Neuron (in vitro differentiated cells): ENCODE results near the gene DEUP1.

Experiments
- H2AFZ ChIP-seq: one replicate; pipeline ENCODE4 v1.6.1; 2013; ENCODE audit warnings: low read depth, mild to moderate bottlenecking, inconsistent platforms, low read length, moderate library complexity
- H3K27me3 ChIP-seq: one replicate; pipeline ENCODE4 v1.6.1; 2013; ENCODE audit warnings: low read length; ENCODE audit not compliant: insufficient read depth
- H3K36me3 ChIP-seq: one replicate; pipeline ENCODE4 v1.6.1; 2013; ENCODE audit warnings: low read length; ENCODE audit not compliant: insufficient read depth
- H3K4me1 ChIP-seq: one replicate; pipeline ENCODE4 v1.6.1; 2013; ENCODE audit warnings: low read length; ENCODE audit not compliant: insufficient read depth
- H3K4me3 ChIP-seq: 2 replicates; pipeline ENCODE4 v1.5.1; 2013; ENCODE audit warnings: mild to moderate bottlenecking, low read length, moderate library complexity
- H3K9me3 ChIP-seq: one replicate; pipeline ENCODE4 v1.6.1; 2013; ENCODE audit warnings: low read length

DEUP1 gene

DNA sequence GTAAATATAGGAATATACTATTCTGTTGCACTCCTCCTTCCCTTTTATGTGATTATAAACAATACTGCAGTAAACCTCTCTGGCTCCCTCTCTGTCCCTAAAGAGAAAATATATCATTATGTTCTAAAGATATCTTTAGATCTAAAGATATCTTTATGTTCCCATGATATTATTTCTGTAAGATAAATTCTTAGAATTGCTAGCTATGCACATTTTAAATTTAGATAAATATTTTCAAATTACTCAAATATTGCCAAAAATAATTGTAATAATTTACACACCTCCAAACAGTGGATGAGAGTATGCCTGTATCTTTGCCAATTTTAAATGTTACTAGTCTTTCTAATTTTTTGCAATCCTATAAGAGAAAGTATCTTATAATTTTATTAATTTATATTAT is 10.3 kb upstream of the DEUP1 start:
- no peak overlapping the region for H2AFZ ChIP-seq
- H3K4me3 ChIP-seq, result no peak overlapping the region
- H3K27me3 ChIP-seq, result no peaks in the 10 kb centered on the region
- peaks cover under 1% of the 10 kb centered on the region for H3K9me3 ChIP-seq
- H3K4me1 ChIP-seq, result no peaks in the 10 kb centered on the region
- H3K36me3 ChIP-seq, result no peaks in the 10 kb centered on the region

DNA sequence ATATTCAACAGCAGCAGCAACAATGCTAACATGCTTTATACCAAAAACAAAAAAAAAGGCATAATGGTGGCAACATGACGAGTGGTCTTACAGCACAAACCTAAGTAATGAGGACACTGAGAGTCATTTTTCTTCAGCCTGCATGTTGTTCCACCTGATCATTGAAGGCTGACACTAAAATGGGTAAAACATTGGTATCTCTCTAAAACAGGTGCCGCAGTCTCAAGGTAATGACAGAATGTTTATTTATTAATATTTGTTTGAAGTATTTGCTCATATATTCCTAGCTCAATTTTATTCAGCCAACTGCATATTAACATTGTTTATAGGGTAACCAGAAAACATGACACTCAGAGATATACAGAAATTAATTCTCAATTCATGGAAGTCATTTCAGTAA is 8.3 kb upstream of the DEUP1 start:
- Histone ChIP-seq H2AFZ (no peak overlapping the region), H3K9me3 (no peaks in the 10 kb centered on the region), H3K27me3 (no peaks in the 10 kb centered on the region), H3K4me3 (no peak overlapping the region), H3K36me3 (no peaks in the 10 kb centered on the region), H3K4me1 (no peaks in the 10 kb centered on the region)

DNA sequence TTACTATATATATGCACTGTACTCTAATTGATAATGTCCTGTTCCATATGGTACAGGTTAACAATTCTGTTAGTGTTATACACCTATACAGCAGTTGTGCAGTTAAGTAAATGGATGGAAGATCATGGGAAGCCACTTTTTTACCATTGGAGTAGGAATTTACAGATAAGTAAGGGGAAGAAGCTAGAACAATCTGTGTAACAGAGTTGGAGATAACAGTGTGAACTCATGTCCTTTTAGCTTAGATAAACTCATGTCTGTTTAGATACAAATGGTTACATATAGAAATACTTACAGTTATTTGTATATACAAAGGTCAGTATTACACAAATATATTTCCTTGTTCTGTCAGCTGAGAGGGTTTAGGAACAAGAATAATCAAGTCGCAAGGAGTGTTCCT is 6.8 kb upstream of the DEUP1 start:
- Histone ChIP-seq H3K36me3 (no peaks in the 10 kb centered on the region), H3K4me3 (no peak overlapping the region), H2AFZ (no peak overlapping the region), H3K27me3 (no peaks in the 10 kb centered on the region), H3K9me3 (no peaks in the 10 kb centered on the region), H3K4me1 (no peaks in the 10 kb centered on the region)

DNA sequence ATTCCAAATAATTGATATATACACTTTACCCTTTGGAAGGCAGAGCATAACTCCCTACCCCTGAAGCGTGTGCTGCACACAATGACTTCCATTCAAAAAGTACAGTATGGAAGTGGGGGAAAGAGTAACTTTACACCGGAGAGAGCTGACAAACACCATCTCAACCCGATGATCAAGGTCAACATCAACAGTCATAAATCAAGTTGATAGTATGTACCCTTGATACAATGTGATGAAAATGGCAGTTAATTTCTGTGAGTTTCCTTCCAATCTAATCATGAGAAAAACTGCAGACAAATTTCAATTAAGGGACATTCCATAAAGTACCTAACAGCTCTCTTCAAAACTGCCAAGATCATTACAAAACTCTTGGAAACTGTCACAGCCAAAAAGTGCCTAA is 6.0 kb upstream of the DEUP1 start:
- no peaks in the 10 kb centered on the region for H3K36me3 ChIP-seq
- no peaks in the 10 kb centered on the region for H3K9me3 ChIP-seq
- no peak overlapping the region for H3K4me3 ChIP-seq
- H2AFZ ChIP-seq, result no peak overlapping the region
- H3K4me1 ChIP-seq, result no peaks in the 10 kb centered on the region
- H3K27me3 ChIP-seq, result peaks cover 5% of the 10 kb centered on the region

DNA sequence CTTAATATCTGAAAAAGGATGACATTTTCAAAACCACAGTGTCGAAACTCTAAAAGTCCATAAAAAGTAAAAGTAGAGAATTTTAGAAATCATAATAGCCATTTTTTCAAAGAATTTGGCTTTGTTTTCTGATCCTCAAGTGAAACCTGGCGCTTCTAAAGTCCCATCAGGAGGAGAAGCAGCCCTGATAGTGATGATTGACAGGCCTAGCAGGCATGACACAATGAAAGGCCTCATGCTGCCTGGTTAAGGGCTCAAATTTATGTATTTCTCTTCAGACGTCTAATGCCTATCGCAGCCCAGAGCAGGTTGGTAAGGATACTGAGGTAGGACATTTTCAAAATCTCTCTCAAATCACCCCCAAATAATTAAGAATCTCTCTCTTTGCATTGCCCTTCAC is 3.9 kb upstream of the DEUP1 start:
- Histone ChIP-seq H2AFZ (no peak overlapping the region), H3K9me3 (no peaks in the 10 kb centered on the region), H3K36me3 (no peaks in the 10 kb centered on the region), H3K4me1 (no peaks in the 10 kb centered on the region), H3K4me3 (no peak overlapping the region), H3K27me3 (peaks cover 13% of the 10 kb centered on the region)

DNA sequence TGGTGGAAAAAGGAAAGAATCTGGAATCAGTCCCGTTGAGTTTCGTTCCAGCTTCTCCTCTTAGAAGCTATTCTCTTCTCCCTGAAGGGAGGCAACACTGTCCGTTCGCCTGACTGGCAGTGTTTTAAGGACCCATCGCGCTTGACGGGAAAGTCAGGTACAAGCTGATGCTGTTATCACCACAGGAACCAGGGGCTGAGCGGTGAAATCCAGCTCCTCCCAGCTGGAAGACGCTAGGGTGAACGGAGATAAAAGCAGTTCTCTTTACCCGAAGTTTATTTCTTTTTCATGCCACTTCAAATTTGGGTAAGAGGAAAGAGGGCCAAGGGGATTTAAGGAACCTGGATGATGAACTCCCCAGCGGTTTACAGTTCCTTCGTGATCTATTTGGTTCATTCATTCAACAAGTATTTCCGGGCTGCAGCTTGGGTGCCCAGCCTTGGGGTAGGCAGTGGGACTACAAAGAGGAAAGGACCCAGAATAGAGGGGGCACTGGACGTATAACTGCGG is 551 bp upstream of the DEUP1 start:
- H3K9me3 ChIP-seq, result no peaks in the 10 kb centered on the region
- H3K36me3 ChIP-seq, result no peaks in the 10 kb centered on the region
- H2AFZ ChIP-seq, result no peak overlapping the region
- H3K27me3 ChIP-seq, result peaks cover 13% of the 10 kb centered on the region
- no peaks in the 10 kb centered on the region for H3K4me1 ChIP-seq
- peak overlapping the region; percentile 12 for H3K4me3 ChIP-seq

DNA sequence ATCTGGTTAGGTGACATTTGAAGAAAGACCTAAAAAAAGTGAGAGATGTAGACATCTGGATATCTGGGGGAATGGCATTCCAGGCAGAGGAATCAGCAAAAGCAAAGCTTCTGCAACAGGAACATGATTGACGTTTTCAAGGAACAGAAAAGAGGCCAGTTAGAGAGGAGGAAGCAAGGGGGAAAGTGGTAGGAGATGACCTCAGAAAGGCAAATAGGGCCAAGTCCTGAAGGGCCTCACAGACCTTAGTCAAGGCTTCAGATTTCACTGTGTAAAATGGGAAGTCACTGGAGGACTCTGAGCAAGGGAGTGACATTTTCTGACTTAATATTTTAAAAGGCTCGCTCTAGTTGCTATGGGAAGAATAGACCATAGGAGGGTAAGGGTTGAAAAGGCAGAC is 9.7 kb downstream of the DEUP1 start:
- no peak overlapping the region for H2AFZ ChIP-seq
- H3K36me3 ChIP-seq, result no peaks in the 10 kb centered on the region
- H3K9me3 ChIP-seq, result no peaks in the 10 kb centered on the region
- no peaks in the 10 kb centered on the region for H3K4me1 ChIP-seq
- no peak overlapping the region for H3K4me3 ChIP-seq
- no peaks in the 10 kb centered on the region for H3K27me3 ChIP-seq

DNA sequence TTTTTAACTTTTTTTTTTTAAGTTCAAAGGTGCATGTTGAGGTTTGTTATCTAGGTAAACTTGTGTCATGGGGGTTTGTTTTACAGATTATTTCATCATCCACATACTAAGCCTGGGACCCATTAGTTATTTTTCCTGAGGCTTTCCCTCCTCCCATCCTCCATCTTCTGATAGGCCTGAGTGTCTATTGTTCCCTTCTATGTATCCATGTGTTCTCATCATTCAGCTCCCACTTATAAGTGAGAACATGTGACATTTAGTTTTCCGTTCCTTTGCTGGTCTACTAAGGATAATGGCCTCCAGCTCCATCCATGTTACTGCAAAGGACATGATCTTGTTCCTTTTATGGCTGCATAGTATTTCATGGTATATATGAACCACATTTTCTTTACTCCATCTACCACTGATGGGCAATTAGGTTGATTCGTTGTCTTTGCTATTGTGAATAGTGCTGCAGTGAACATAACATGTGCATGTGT is 14.4 kb downstream of the DEUP1 start:
- Histone ChIP-seq H3K36me3 (no peaks in the 10 kb centered on the region), H3K4me3 (no peak overlapping the region), H2AFZ (no peak overlapping the region), H3K27me3 (no peaks in the 10 kb centered on the region), H3K4me1 (no peaks in the 10 kb centered on the region), H3K9me3 (no peaks in the 10 kb centered on the region)

DNA sequence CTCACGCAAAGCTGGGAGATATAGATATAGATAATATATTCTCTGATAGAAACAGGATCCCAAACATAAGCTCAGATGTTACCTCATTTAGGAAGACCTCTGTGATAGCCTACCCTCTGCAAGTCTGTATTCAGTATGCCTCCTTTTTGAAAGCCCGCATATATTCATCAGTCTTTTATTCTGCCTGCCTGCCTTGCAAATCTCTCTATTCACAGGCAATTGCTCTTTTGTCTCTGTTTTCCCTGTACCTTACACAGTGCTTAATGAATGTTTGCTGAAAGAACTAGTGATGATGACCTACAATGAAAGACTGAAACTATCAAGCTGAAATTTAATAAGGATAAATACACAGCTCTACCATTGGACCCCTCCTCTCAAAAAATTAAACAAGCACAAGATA is 18.4 kb downstream of the DEUP1 start:
- no peak overlapping the region for H3K4me3 ChIP-seq
- H3K27me3 ChIP-seq, result no peaks in the 10 kb centered on the region
- H3K4me1 ChIP-seq, result no peaks in the 10 kb centered on the region
- H3K9me3 ChIP-seq, result no peaks in the 10 kb centered on the region
- H3K36me3 ChIP-seq, result no peaks in the 10 kb centered on the region
- no peak overlapping the region for H2AFZ ChIP-seq

DNA sequence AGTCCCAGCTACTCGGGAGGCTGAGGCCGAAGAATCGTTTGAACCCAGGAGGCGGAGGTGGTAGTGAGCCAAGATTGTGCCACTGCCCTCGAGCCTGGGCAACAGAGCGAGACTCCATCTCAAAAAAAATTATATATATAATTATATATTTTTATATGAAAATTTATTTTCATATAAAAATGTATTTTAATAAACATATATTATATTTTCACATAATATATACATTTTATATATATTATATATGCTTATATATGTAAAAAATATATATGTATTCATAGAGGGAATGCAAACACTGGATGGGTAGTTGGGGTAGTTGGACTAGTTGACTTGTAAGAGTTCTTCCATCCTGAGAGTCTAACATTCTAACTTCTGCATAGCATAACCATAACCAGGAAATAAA is 20.3 kb downstream of the DEUP1 start:
- H3K27me3 ChIP-seq, result no peaks in the 10 kb centered on the region
- H3K4me1 ChIP-seq, result no peaks in the 10 kb centered on the region
- no peaks in the 10 kb centered on the region for H3K9me3 ChIP-seq
- no peaks in the 10 kb centered on the region for H3K36me3 ChIP-seq
- H2AFZ ChIP-seq, result no peak overlapping the region
- no peak overlapping the region for H3K4me3 ChIP-seq

DNA sequence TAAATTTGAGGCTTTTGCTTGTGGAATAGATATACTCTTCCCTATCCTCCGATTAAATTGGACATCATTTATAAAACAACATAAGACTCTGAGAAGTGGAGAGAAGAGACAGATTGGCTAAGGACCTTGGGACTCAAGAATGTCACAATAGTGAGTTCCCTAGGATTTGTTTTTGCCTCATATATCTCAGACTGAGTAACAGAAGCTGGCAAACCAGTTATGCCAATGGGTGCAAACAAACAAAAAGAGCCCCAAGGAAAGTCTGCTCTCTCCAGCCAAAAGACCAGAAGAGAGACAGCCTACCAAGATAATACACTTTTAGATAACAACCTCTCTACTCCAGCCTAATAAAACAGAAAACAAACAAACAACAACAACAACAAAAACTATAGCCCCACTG is 28.9 kb downstream of the DEUP1 start:
- H3K27me3 ChIP-seq, result no peaks in the 10 kb centered on the region
- H2AFZ ChIP-seq, result no peak overlapping the region
- H3K4me1 ChIP-seq, result no peaks in the 10 kb centered on the region
- H3K9me3 ChIP-seq, result no peaks in the 10 kb centered on the region
- no peak overlapping the region for H3K4me3 ChIP-seq
- no peaks in the 10 kb centered on the region for H3K36me3 ChIP-seq

DNA sequence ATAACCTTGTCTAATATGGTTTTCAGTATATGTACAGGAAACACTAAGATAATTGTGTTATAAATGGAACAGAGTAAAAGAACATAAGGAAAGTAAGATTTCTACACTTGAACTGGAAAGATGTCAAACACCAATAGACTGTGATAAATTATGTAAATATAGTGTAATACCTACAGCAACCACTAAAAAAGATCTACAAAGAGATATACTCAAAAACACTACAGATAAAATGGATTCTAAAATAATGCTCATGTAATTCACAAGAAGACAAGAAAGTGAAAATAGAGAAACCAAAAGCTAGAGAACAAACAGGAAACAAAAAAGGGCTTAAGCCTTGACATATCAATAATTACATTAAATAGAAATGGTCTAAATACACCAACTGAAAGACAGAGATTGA is 30.9 kb downstream of the DEUP1 start:
- H3K36me3 ChIP-seq, result no peaks in the 10 kb centered on the region
- H3K27me3 ChIP-seq, result no peaks in the 10 kb centered on the region
- H3K4me3 ChIP-seq, result no peak overlapping the region
- no peaks in the 10 kb centered on the region for H3K9me3 ChIP-seq
- H3K4me1 ChIP-seq, result no peaks in the 10 kb centered on the region
- no peak overlapping the region for H2AFZ ChIP-seq

DNA sequence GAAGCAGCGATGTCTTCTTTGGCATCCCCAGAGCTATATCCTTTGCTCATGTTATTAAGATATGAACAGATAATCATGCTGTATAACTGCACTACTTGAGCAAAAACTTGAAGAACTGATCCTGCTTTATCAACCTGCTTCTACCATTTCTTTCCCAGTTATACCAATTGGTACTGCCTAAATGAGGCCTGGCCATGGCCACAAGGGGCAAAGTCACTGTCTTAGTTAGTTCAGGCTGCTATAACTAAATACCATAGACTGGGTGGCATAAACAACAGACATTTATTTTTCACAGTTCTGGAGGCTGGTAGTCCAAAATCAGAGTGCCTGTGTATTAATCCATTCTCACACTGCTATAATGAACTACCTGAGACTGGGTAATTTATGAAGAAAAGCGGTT is 37.5 kb downstream of the DEUP1 start:
- H2AFZ ChIP-seq, result no peak overlapping the region
- H3K9me3 ChIP-seq, result no peaks in the 10 kb centered on the region
- no peak overlapping the region for H3K4me3 ChIP-seq
- H3K36me3 ChIP-seq, result no peaks in the 10 kb centered on the region
- no peaks in the 10 kb centered on the region for H3K4me1 ChIP-seq
- no peaks in the 10 kb centered on the region for H3K27me3 ChIP-seq

DNA sequence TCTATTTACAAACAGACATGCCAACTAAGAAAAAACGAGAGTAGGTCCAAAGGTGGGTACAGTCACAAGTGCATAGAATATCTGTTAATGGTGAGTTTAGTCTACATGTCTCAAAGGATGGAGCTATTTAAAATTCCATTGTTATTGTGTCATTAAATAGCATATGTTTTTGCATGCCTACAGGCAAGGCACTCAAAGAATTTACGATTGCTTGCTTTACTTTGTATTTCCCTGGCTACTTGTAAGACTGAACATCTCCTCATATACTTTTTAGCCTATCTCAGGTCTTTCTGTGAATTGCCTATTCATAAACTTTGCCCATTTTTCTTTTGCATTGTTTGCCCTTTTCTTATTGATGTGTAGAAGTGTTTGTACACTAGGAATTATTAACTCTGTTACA is 39.7 kb downstream of the DEUP1 start:
- no peak overlapping the region for H2AFZ ChIP-seq
- no peaks in the 10 kb centered on the region for H3K27me3 ChIP-seq
- H3K4me3 ChIP-seq, result no peak overlapping the region
- H3K9me3 ChIP-seq, result no peaks in the 10 kb centered on the region
- no peaks in the 10 kb centered on the region for H3K4me1 ChIP-seq
- H3K36me3 ChIP-seq, result no peaks in the 10 kb centered on the region
